ENCODE results near the gene TIRAP.
"Not testable (repeated sequence)": the region's sequence is repeated elsewhere in the genome, so short reads cannot be mapped to it uniquely, and the experiment has no call there.

TIRAP gene

GRCh38 chr11:126282736-126283591, at the start of gene TIRAP:
TIRAP (plus strand) TSS chr11:126283093; CDS start chr11:126290895, 7,802 bp downstream.
- DNase-seq, result peak; percentile 38

GRCh38 chr11:126233391-126233790, 49.5 kb upstream of the TIRAP start:
- no peak for DNase-seq

- DNase-seq, result no peak
These were observed 36.3 kb upstream of the TIRAP start for GRCh38 chr11:126246636-126247035.

GRCh38 chr11:126253265-126253664, 29.6 kb upstream of the TIRAP start:
- no peak for DNase-seq

- no peak for DNase-seq
These were observed 28.1 kb upstream of the TIRAP start for GRCh38 chr11:126254819-126255218.

- not testable (repeated sequence) for DNase-seq
These were observed 27.4 kb upstream of the TIRAP start for GRCh38 chr11:126255507-126255906.

- no peak for DNase-seq
These were observed 26.7 kb upstream of the TIRAP start for GRCh38 chr11:126256216-126256615.

- DNase-seq, result no peak
These were observed 25.7 kb upstream of the TIRAP start for GRCh38 chr11:126257144-126257543.

- DNase-seq, result no peak
These were observed 25.1 kb upstream of the TIRAP start for GRCh38 chr11:126257764-126258163.

GRCh38 chr11:126262216-126262615, 20.7 kb upstream of the TIRAP start:
- DNase-seq, result no peak

GRCh38 chr11:126263489-126263888, 19.4 kb upstream of the TIRAP start:
- no peak for DNase-seq

GRCh38 chr11:126265811-126266210, 17.1 kb upstream of the TIRAP start:
- DNase-seq, result no peak

GRCh38 chr11:126267650-126268049, 15.2 kb upstream of the TIRAP start:
- no peak for DNase-seq

- DNase-seq, result no peak
These were observed 14.6 kb upstream of the TIRAP start for GRCh38 chr11:126268361-126268707.

- peak; percentile 91 for DNase-seq
These were observed 13.9 kb upstream of the TIRAP start, which contains the start of the genes FOXRED1 and SRPRA for GRCh38 chr11:126268708-126269579. FOXRED1 (plus strand) TSS chr11:126269154; CDS start chr11:126269207, 53 bp downstream. SRPRA (minus strand) TSS chr11:126268895; CDS start chr11:126268804, 91 bp downstream.

GRCh38 chr11:126277322-126277721, 5.6 kb upstream of the TIRAP start:
- no peak for DNase-seq

GRCh38 chr11:126277780-126278179, 5.1 kb upstream of the TIRAP start:
- no peak for DNase-seq

- DNase-seq, result no peak
These were observed 3.7 kb upstream of the TIRAP start for GRCh38 chr11:126279191-126279590.

GRCh38 chr11:126280595-126280994, 2.3 kb upstream of the TIRAP start:
- no peak for DNase-seq

- DNase-seq, result no peak
These were observed 1.6 kb upstream of the TIRAP start for GRCh38 chr11:126281245-126281644.

- DNase-seq, result no peak
These were observed 1.2 kb upstream of the TIRAP start for GRCh38 chr11:126281666-126282175.

GRCh38 chr11:126282361-126282735, 545 bp upstream of the TIRAP start:
- no peak for DNase-seq

- DNase-seq, result peak; percentile 9
These were observed 1.9 kb downstream of the TIRAP start for GRCh38 chr11:126284829-126285228.

GRCh38 chr11:126288237-126288636, 5.3 kb downstream of the TIRAP start:
- no peak for DNase-seq
